ENCODE measurements around the gene ADGRF5. TPM values are rescaled to one million over a fixed set of nuclear protein-coding genes. Genes with fewer than 3 reads are reported as not detected.
A peak's percentile ranks its signal among the peaks of the same experiment; 100 is the strongest.

ADGRF5 gene
- total RNA-seq, 2 donors from 2014 or later = 1.8 to 3.3 TPM

DNA sequence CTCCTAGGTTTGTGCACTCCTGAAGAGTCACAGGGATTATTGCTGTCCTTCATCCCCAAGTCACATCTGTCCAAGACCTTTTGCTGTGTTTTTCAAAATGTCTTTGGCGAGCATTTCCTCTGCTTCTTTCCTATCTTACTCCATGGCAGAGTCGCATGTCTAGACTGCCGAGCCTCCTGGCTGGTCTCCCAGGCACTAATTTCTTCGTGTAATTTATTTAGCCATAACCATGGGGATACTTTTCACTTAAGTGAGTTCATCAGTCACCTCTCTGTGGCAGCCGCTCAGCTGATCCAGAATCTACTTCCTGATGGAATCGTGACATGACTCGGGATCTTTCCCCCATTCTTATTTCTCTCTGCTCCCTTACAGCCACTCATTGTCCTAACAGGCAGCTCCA is 25.8 kb downstream of the ADGRF5 start:
- TF ChIP-seq, protein P1, sequence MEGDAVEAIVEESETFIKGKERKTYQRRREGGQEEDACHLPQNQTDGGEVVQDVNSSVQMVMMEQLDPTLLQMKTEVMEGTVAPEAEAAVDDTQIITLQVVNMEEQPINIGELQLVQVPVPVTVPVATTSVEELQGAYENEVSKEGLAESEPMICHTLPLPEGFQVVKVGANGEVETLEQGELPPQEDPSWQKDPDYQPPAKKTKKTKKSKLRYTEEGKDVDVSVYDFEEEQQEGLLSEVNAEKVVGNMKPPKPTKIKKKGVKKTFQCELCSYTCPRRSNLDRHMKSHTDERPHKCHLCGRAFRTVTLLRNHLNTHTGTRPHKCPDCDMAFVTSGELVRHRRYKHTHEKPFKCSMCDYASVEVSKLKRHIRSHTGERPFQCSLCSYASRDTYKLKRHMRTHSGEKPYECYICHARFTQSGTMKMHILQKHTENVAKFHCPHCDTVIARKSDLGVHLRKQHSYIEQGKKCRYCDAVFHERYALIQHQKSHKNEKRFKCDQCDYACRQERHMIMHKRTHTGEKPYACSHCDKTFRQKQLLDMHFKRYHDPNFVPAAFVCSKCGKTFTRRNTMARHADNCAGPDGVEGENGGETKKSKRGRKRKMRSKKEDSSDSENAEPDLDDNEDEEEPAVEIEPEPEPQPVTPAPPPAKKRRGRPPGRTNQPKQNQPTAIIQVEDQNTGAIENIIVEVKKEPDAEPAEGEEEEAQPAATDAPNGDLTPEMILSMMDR (IDR thresholded peaks at IDR 0.05) = no peak
- Histone ChIP-seq H3K4me1 (no peaks in the 10 kb centered on the region), H3K4me3 (no peak overlapping the region), H3K9me3 (no peaks in the 10 kb centered on the region), H3K27me3 (no peaks in the 10 kb centered on the region), H3K36me3 (no peaks in the 10 kb centered on the region), H3K27ac (no peak overlapping the region), H3K9ac (ENCODE audit: low read depth in 2 of 2, low read length in 2 of 2) (no peak overlapping the region)
- no peak for DNase-seq
- intact Hi-C loops (cut with DNase I) = no loop called here

DNA sequence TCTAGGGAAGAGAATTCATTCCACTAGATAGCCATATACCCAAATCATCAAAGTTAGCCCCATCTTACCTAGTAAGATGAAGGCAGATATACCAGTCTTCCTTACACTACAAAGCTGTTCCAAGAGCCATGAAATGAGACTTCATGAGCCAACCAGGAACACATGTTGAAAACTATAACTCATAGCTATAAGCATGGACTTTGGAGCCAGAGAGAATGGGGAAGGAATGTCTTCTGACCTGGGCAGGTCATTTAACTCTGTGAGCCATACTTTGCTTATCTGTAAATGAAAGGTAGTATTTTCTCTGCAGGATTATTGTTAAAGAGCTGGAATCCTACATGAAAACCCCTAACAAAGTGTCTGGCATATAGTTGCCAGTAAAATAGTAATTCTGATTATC is 27.3 kb downstream of the ADGRF5 start:
- Histone ChIP-seq H3K4me1 (no peaks in the 10 kb centered on the region), H3K9ac (ENCODE audit: low read depth in 2 of 2, low read length in 2 of 2) (no peak overlapping the region), H3K27ac (no peak overlapping the region), H3K27me3 (no peaks in the 10 kb centered on the region), H3K36me3 (no peaks in the 10 kb centered on the region), H3K4me3 (no peak overlapping the region), H3K9me3 (no peaks in the 10 kb centered on the region)
- peak; percentile 28 for DNase-seq
- TF ChIP-seq, protein P1 (IDR thresholded peaks at IDR 0.05) = no peak
- intact Hi-C loops (cut with DNase I) = no loop called here

DNA sequence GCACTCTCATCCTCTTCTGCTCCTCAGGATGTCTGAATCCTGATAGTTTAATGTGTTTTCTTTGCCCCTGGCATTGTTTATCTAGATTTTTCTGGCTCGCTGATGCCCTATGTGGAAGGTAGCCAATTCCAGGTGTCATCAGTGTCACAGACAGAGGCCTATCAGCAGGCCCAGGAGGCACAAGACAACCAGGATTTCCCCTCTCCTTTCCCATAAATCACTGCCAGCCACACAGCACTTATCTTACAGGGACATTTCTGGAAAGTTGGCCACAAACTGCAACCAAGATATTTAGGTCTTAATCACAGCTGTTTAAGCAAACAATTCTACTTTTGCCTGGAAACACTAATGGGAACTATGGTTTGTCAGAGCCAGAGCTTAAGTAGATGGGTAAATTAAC is 28.1 kb downstream of the ADGRF5 start:
- TF ChIP-seq, protein P1 (IDR thresholded peaks at IDR 0.05) = no peak
- intact Hi-C loops (cut with DNase I) = no loop called here
- Histone ChIP-seq H3K4me1 (no peaks in the 10 kb centered on the region), H3K36me3 (no peaks in the 10 kb centered on the region), H3K9ac (ENCODE audit: low read depth in 2 of 2, low read length in 2 of 2) (no peak overlapping the region), H3K27ac (no peak overlapping the region), H3K4me3 (no peak overlapping the region), H3K27me3 (no peaks in the 10 kb centered on the region), H3K9me3 (no peaks in the 10 kb centered on the region)
- no peak for DNase-seq

DNA sequence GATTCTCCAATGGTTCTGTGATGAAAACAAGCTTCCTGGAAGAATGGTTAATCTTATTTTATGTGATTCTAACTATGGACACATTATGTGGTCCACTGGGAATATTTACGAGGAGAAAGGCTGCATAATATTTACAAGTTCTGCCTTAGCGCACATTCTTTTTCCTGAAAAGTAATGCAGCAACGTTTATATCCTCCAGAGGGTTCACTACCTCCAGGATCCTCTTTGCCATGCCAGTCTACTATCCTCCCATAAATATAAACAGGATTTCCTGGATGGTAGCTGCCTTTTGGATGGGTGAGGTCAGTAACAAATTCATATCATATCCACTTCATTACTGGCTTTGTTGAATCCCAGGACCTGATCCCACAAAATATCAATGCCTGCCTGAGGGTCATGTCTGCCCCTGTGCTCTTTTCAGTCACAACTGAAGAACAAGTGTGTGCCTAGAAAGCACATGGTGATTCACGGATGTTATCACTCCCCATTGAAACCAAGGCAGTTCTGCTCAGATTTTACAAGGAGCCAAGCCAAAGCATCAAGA is 30.4 kb downstream of the ADGRF5 start:
- no peak overlapping the region for H3K27ac ChIP-seq

DNA sequence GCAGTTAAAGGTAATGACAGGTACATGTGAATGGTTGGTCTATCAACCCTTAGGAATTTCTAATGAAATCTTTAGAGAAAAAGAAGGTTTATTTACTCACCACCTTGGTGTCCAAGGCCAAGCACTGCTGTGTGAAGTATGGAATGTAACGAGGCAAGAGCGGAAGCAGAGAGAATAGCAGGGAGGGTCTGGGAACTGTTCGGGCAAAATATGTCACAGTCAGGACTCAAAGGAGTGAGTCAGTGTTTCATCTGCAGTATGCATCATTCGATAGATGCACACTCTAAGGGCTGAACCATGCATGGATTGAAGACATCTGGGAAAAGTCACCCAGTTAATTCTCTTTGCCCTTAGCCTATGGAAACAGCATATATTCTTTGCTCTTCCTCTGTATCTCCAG is 33.2 kb downstream of the ADGRF5 start:
- intact Hi-C loops (cut with DNase I) = no loop called here
- no peak for DNase-seq
- no peaks in the 10 kb centered on the region for H3K36me3 ChIP-seq
- no peaks in the 10 kb centered on the region for H3K9me3 ChIP-seq
- no peaks in the 10 kb centered on the region for H3K27me3 ChIP-seq
- H3K9ac ChIP-seq (ENCODE audit: low read depth in 2 of 2, low read length in 2 of 2) = no peak overlapping the region
- TF ChIP-seq, protein P1 (IDR thresholded peaks at IDR 0.05) = no peak
- no peak overlapping the region for H3K27ac ChIP-seq
- no peak overlapping the region for H3K4me3 ChIP-seq
- H3K4me1 ChIP-seq = no peaks in the 10 kb centered on the region

More for the DNA sequence above, 30.4 kb downstream of the ADGRF5 start:
- no peak overlapping the region for H3K4me3 ChIP-seq
- TF ChIP-seq, protein P1 (IDR thresholded peaks at IDR 0.05) = no peak
- no peaks in the 10 kb centered on the region for H3K36me3 ChIP-seq
- no peaks in the 10 kb centered on the region for H3K4me1 ChIP-seq
- no peak overlapping the region for H3K9ac ChIP-seq (ENCODE audit: low read depth in 2 of 2, low read length in 2 of 2)
- no peaks in the 10 kb centered on the region for H3K9me3 ChIP-seq
- intact Hi-C loops (cut with DNase I) = no loop called here
- no peak for DNase-seq
- H3K27me3 ChIP-seq = no peaks in the 10 kb centered on the region

Data from colonic mucosa (tissue), 4 donors.